GM18868 (cell line): ENCODE results near the gene FBRS.
"Not testable (repeated sequence)": the region's sequence is repeated elsewhere in the genome, so short reads cannot be mapped to it uniquely, and the experiment has no call there.

Experiments used
- ATAC-seq: cut with Tn5 transposase; IDR thresholded peaks from one replicate; pipeline ENCODE4 v1.9.1; 2021; ENCODE audit warnings: mild to moderate bottlenecking, moderate library complexity; ENCODE audit not compliant: unreplicated experiment

Gene FBRS

GRCh38 chr16:30697264-30698138, 39.3 kb downstream of the FBRS start:
- ATAC-seq: peak; percentile 83

- ATAC-seq: peak; percentile 68
Observed at GRCh38 chr16:30698139-30698815, 40.0 kb downstream of the FBRS start.

- ATAC-seq: peak; percentile 26
Observed at GRCh38 chr16:30698816-30699614, 40.8 kb downstream of the FBRS start, which contains the start of gene SRCAP. Gene SRCAP (plus strand): TSS chr16:30699171. CDS start chr16:30700825, 1,654 bp downstream.

- no peak for ATAC-seq
Observed at GRCh38 chr16:30699615-30700099, 41.4 kb downstream of the FBRS start.

GRCh38 chr16:30700491-30700890, 42.3 kb downstream of the FBRS start:
- ATAC-seq: no peak

GRCh38 chr16:30700971-30701370, 42.7 kb downstream of the FBRS start:
- no peak for ATAC-seq

GRCh38 chr16:30703071-30703470, 44.8 kb downstream of the FBRS start:
- ATAC-seq: not testable (repeated sequence)

- ATAC-seq: no peak
Observed at GRCh38 chr16:30703971-30704370, 45.7 kb downstream of the FBRS start.

GRCh38 chr16:30706046-30706445, 47.8 kb downstream of the FBRS start:
- ATAC-seq: no peak

- ATAC-seq: no peak
Observed at GRCh38 chr16:30710971-30711370, 52.7 kb downstream of the FBRS start.

GRCh38 chr16:30711712-30712111, 53.5 kb downstream of the FBRS start:
- no peak for ATAC-seq

GRCh38 chr16:30715750-30716445, 57.7 kb downstream of the FBRS start:
- ATAC-seq: no peak

GRCh38 chr16:30720086-30720485, 61.9 kb downstream of the FBRS start:
- ATAC-seq: no peak
